HG03378 (cell line): ENCODE measurements around the gene PSMC4.
"Not testable (repeated sequence)": the region's sequence is repeated elsewhere in the genome, so short reads cannot be mapped to it uniquely, and the experiment has no call there.

Source experiments
- ATAC-seq: cut with Tn5 transposase; IDR thresholded peaks from one replicate; pipeline ENCODE4 v1.9.1; 2021; ENCODE audit warnings: mild to moderate bottlenecking, moderate library complexity; ENCODE audit not compliant: unreplicated experiment

PSMC4 gene

DNA sequence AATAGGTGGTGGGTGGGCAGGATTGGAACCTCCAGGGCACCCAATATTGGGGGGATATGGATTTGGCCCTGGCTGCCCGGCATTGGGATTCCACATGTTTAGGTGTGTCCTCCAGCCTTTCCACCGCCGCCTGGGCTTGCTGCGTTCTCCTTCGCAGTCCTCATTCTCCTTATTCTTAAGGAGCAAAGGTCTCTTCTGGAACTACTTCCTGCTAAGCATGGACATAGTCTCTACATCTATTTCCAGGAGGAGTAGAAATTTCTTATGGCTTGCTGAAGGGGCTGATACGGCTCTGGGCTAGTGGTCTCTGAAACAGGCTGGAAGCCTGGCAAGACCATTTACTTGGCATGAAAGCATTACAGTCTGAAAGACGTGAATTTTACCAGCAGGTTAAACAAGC lies 27.4 kb upstream of the PSMC4 start:
- no peak for ATAC-seq

DNA sequence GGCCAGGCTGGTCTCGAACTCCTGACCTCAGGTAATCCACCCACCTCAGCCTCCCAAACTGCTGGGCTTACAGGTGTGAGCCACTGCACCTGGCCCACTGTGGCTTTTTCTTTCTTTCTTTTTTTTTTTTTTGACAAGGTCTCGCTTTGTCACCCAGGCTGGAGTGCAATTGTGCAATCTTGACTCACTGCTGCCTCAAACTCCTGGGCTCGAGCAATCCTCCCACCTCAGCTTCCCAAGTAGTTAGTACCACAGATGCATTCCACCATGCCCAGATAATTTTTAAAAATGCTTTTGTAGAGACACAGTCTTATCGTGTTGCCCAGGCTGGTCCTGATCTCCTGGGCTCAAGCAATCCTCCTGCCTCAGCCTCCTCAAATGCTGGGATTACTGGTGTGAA lies 24.4 kb upstream of the PSMC4 start:
- no peak for ATAC-seq

DNA sequence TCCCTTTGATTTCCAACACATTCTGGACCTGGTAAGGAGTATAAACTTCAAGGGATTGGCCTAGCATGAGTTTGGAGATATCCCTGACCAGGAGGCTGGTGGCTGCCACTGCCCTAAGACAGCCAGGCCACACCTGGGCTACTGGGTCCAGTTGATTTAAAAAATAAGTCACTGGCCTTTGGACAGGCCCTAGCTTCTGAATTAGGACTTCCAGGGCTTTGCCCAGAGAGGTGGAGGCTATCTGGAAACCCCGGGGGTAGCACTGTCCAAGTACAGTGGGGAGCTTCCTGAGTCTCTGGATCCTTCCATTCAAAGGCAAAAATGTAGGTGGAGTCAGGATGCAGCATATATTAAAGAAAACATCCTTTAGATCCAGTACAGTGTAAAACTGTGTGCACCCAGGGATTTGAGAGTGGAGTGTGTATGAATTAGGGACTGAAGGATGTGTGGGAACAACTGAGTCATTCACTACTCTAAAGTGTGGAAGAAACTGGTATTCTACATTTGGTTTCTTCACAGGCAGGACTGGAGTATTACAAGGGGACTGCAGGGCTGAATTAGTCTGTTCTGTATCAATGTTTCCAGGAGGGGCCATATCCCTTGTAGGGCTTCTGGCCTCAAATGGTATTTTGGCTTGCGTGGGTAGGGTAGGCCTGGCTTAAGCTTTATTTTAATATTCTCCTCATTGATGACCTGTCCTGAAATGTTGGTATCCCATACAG lies 21.8 kb upstream of the PSMC4 start:
- no peak for ATAC-seq

DNA sequence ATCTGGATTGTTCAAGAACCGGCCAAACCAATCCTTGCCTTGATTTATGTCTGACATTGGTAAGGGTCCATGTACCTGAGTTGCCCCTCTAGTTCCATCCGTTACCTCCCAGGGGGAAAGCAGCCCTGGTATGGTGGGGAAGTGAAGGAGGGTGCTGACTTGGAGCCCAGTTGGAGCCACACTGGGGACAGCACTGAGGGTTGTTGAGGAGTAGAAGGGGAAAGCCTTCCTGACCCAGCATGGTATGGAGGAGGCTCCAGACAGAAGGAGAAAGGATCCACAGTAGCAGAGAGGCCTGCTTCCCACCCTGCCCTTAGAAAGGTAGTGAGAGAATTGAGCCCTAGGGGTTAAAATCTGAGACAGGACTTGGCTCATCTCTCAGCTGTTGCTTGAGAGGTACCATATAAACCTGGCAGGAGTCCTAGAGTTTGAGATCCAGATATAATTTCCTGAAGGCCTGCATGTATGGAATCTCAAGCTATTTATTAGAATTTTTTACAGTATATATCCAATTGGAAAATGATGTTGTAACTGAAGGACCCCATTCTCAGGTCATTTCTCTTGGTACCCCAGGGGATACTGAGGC lies 19.8 kb upstream of the PSMC4 start:
- no peak for ATAC-seq

DNA sequence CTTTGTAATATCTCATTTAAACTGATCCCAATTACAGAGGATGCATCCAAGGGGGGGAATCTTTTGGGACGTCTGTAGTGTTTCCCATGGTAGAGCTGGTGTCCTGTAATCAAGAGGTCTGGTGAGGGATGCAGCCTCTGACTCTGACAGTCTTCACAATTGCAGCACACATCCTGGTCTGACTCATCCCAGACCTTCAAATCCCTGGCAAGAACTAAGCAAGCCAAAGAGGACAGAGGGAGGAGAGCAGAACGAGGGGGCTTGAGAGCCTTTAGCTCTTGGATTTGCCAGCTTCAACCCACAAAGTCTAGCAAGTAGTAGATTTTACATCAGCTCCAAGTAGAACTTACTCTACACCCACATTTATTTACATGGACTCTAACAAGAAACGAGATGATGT lies 19.3 kb upstream of the PSMC4 start:
- ATAC-seq = no peak

DNA sequence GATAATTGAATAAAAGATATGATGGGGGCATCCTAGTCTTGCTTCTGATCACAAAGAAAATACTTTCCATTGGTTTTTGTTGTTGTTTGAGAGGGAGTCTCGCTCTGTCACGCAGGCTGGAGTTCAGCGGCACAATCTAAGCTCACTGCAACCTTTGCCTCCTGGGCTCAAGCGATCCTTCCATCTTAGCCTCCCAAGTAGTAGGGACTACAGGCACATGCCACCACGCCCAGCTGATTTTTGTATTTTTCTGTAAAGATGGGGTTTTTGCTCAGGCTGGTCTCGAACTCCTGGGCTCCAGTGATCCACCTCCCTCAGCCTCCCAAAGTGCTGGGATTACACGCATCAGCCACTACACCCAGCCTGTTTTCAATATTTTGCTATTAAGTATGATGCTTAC lies 17.1 kb upstream of the PSMC4 start:
- ATAC-seq = no peak

DNA sequence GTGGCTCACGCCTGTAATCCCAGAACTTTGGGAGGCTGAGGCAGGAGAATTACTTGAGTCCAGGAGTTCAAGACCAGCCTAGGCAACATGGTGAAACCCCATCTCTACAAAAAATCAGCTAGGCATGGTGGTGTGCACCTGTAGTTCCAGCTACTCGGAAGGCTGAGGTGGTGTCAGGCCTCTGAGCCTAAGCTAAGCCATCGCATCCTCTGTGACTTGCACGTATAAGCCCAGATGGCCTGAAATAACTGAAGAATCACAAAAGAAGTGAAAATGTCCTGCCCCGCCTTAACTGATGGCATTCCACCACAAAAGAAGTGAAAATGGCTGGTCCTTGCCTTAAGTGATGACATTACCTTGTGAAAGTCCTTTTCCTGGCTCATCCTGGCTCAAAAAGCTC lies 13.1 kb upstream of the PSMC4 start:
- not testable (repeated sequence) for ATAC-seq

DNA sequence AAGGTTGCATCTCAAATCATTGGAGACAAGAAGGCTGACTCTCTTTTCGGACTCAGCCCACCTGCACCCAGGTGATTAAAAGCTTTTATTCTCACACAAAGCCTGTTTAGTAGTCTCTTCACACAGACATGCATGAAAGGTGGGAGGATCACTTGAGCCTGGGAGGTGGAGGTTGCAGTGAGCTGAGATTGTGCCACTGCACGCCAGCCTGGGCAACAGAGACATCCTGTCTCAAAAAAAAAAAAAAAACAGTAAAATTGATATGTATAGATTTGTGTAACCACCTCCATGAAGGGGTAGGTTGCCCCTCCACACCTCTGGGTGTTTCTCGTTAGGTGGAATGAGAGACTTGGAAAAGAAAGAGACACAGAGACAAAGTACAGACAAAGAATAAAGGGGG lies 12.0 kb upstream of the PSMC4 start:
- ATAC-seq = not testable (repeated sequence)

DNA sequence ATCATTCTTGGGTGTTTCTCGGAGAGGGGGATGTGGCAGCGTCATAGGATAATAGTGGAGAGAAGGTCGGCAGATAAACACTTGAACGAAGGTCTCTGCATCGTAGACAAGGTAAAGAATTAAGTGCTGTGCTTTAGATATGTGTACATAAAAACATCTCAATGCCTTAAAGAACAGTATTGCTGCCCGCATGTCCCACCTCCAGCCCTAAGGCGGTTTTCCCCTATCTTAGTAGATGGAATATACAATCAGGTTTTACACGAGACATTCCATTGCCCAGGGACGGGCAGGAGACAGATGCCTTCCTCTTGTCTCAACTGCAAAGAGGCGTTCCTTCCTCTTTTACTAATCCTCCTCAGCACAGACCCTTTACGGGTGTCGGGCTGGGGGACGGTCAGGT lies 11.6 kb upstream of the PSMC4 start:
- not testable (repeated sequence) for ATAC-seq

DNA sequence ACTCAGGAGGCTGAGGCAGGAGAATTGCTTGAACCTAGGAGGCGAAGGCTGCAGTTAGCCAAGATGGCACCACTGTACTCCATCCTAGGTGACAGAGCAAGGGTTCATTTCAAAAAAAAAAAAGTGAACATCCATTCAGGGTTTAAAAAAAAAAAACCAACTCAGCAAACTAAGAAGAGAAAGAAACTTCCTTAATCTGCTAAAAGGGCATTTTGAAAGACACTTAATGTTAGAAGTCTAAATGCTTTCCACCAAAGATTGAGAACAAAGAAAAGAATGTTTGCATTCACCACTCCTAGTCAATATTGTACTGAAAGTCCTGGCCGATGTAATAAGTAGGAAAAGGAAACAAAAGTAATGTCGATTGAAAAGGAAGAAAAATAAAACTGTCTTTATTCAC lies 7.1 kb upstream of the PSMC4 start:
- no peak for ATAC-seq

DNA sequence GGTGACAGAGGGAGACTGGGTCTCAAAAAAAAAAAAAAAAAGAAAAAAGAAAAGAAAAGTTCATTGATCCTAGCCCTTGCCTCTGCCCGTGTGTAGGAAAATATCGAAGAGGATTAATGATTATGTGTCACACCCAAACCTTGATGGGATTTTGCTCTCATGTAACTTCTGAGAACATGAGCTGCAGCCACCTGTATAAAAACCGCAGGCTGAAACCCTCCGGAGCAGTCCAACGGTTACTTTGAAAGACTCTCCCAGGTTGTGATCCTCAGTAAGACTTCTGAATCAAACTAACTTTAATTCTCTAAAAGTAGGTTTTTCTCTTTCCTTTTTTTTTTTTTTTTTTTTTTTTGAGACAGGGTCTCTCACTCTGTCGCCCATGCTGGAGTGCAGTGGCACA lies 4.3 kb upstream of the PSMC4 start:
- no peak for ATAC-seq

DNA sequence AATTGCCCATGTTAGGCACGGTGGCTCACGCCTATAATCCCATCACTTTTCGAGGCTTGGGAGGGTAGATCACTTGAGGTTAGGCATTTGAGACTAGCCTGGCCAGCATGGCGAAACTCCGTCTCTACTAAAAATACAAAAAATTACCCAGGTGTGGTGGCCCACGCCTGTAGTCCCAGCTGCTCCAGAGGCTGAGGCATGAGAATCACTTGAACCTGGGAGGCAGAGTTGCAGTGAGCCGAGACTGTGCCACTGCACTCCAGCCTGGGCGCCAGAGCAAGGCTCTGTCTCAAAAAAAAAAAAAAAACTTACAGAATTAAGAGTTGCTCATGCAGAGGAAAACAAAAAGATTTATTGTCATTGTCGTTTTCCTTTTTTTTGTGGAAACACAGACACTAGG lies 3.4 kb upstream of the PSMC4 start:
- no peak for ATAC-seq

DNA sequence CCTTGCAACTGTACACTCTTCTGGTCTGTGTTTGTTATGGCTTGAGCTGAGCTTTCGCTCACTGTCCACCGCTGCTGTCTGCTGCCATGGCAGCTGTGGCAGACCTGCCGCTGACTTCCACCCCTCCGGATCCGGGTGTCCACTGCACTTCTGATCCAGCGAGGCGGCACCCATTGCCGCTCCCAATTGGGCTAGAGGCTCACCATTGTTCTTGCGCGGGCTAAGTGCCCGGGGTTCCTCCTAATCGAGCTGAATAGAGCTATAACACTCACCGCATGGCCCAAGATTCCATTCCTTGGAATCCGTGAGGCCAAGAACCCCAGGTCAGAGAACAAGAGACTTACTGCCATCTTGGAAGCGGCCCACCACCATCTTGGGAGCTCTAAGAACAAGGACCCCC lies 2.2 kb upstream of the PSMC4 start:
- no peak for ATAC-seq

DNA sequence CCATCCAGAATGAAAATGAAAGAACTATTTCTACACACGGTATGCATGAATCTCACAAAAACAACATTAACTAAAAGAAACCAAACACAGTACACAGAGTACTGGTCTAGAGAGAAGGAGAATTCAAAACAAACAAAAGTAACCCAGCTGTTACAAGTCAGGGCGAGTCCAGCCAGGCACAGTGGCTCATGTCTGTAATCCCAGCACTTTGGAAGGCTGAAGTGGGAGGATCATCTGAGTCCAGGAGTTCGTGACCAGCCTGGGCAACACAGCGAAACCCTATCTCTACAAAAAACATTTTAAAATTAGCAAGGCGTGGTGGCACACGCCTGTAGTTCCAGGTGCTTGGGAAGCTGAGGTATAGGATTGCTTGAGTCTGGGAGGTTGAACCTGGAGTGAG lies 1.7 kb upstream of the PSMC4 start:
- no peak for ATAC-seq

DNA sequence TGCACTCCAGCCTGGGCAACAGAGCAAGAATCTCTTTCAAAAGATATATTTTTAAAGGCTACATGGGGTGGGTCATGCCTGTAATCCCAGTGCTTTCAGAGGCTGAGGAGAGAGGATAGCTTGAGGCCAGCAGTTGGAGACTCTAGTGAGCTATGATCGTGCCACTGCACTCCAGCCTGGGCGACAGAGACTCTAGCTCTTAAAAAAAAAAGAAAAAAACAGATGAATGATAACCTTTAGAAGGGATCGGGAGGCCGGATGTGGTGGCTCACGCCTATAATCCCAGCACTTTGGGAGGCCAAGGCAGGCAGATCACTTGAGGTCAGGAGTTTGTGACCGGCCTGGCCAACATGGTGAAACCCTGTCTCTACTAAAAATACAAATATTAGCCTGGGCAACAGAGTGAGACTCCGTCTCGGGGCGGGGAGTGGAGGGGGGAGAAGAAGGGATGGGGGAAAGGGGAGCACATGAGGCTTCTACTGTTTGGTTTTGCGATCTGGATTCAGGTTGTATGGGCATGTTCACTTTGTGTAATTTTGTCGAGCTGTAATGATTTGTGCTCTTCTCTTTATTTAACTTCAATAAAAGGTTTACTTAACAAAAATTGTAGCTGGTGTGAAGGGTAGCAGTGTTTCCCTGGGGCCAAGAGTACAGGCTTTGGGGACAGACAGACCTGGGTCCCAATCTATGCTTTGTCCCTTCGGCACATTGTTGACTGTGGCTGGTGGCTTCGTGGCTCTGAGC lies 1.1 kb upstream of the PSMC4 start:
- no peak for ATAC-seq

DNA sequence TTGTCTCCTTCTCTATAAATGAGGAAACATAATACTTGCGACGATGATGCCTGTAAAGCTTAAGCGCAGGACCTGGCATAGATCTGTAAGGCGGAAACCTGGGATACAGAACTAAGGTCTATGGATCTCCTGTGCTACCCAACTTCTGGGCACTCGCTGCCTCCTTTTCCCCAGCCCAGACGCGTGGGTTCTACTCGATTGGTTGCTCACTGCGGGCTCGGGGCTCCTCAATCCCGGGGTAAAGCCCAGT lies 615 bp upstream of the PSMC4 start:
- peak; percentile 6 for ATAC-seq

DNA sequence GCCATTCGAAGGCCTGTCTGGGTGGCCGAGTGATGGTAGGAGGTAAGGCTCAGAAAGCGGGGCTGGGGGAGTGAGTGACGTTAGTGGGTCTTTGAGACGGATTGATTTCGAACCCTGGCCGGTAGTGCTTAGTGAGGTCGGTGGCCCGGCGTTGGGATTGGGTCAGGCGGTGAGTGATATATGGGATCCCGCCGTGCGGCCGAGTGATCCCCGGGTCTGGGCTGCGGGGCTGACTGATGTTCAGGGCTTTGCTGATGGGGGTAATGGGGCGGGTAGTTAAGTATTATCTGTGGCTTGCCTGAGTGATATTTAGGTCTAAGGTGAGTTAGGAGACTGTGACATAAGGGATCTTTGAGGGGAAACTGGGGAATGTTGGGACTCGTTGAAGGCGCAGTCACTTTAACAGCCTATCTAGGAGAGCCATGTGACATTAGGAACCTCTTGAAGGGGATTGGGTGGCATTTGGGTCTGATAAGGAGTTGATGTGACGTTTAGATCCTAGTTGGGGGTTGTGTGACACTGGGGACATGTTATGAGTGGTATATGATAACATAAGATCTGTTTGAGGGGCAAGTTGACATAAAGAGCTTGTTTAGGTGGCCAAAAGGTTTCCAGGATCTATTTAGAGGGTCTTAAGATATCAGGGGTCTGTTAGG lies 543 bp downstream of the PSMC4 start:
- no peak for ATAC-seq

DNA sequence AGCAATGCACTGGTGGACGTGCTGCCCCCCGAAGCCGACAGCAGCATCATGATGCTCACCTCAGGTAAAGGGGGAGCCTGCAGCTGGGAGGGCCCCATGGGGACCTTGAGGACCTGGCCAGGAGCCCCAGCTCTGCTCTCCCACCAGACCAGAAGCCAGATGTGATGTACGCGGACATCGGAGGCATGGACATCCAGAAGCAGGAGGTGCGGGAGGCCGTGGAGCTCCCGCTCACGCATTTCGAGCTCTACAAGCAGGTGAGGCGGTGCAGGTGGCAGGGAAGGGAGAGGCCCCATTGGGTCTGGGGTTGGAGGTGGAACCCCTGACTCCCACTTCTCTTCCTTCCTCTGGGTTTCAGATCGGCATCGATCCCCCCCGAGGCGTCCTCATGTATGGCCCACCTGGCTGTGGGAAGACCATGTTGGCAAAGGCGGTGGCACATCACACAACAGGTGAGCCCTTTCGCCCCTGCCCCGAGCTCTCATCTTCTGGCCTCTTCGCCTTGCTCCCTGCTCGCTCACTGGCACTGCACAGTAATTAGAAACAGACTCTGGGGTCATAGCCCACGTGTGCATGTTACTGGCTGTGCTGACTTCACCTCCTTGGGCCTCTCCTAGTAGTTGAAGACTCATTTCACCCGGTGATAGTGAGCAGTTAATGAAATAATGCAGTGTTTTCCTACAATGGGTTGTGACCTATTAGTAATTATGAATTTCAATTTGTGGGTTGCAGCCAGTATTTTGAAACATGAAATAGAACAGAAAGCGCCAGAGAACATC lies 3.6 kb downstream of the PSMC4 start:
- no peak for ATAC-seq

DNA sequence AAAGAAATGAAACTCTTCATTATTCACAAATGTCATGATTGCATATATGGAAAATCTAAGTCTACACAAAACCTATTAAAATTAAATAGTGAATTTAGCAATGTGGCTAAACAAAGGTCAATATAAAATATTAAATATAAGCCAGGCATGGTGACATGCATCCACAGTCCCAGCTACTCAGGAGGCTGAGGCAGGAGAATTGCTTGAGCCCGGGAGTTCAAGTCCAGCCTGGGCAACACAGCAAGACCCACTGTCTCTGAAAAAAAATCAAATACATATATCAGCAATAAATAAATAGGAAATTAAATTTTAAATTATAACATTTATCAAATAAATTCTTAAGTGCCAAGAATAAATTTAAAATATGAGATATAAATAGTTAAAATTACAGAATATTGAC lies 11.9 kb downstream of the PSMC4 start:
- no peak for ATAC-seq

DNA sequence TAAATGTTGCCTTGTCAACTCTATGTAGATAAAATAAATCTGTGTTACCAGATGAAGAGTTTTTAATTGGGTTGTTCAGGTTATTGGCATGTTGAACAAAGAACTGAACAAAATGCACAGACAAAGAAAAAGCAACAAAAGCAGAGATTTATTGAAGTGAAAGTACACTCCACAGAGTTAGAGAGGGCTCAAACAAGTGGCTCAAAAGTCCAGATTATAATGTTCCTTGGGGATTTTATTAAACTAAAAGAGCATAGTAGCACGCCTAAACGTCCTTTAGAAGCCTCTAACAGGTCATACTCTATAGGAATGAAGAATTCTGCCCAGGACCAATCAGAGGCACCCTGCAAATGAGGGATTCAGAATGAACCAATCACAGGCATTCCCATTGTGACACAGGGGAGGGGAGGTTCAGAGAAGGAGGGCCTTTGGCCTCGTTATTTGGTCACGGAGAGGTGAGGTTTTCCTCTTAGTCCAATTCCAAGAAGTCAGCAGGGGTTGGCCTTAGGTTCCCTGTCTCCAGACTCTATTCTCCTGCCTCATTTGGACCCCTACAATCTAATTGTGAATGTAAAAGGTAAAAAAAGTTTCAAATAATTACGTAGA lies 12.8 kb downstream of the PSMC4 start:
- ATAC-seq = no peak

DNA sequence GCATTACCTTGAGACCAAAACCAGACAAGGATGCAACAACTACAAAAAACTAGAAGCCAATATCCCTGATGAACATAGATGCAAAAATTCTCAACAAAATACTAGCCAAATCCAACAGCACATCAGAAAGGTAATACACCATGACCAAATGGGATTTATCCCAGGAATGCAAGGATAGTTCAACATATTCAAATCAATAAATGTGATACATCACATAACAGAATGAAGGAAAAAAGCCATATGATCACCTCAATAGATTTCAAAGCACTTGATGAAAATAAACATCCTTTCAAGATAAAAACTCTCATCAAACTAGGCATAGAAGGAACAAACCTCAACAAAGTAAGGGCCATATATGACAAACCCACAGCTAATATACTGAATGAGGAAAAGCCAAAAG lies 15.7 kb downstream of the PSMC4 start:
- no peak for ATAC-seq
